Activated CD8-positive, alpha-beta memory T cell treated with anti-CD3 and anti-CD28 coated beads for 1 hour (primary cell): Measurements from ENCODE around the gene LIPN.

Experiments used
- DNase-seq, 2 donors: peaks; one replicate each; pipeline ENCODE4 v3.0.0-alpha.2; 2020; ENCODE audit warnings: low read depth in 1 of 2; ENCODE audit errors: extremely low read depth in 1 of 2

LIPN gene

DNA sequence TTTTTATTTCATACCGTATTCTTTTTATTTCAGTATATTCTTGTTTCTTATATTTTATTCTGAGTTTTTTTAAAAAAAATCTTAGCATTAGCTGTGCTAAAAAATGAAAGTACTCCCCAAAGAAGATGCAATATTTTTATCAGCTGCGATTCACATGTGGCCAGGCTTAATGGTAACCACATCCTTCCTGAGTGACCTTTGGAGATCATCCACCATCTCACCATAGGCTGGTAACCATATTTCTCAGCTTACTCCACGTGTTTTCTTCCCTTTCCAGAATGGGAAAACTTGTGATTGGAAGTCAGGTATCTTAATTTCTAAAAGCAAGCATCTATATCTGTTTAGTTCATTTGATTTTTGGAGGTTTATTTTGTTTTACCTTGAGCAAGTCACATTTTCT lies 23.9 kb downstream of the LIPN start:
- no peak for DNase-seq

GRCh38 chr10:88786032-88786770 lies 26.4 kb downstream of the LIPN start:
- DNase-seq: no peak

DNA sequence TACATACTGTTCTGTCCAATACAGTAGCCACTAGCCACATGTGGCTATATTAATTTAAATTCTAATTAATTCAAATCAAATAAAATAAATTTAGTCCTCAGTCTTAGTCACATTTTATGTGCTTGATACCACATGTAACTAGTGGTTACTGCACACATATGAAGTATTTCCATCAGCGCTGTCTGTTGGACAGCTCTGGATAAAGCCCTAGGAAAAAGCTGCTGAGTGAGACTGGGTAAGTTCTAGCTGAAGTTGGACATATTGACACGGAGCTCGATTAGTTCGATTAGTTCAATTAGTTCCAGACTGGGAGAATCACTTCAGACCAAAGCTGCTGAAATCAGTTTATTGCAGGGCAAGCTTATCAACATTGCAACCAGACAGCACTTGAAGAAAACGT lies 27.6 kb downstream of the LIPN start:
- DNase-seq: no peak

DNA sequence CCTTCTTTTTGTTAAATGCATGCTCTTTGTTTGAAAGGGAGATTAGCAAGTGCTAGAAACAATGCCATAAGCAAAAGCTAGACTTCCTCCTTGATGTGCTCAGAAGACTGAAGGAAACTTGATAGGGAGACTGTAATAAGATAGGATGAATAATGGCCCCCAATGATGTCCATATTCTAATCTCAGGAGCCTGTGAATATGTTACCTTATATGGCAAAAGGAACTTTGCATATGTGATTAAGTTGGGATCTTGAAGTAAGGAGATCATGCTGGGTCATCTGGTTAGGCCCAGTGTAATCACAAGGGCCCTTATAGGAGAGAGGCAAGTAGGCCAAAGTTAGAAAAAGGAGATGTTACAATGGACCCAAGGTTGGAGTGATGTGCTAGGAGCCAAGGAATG lies 29.1 kb downstream of the LIPN start:
- no peak for DNase-seq

DNA sequence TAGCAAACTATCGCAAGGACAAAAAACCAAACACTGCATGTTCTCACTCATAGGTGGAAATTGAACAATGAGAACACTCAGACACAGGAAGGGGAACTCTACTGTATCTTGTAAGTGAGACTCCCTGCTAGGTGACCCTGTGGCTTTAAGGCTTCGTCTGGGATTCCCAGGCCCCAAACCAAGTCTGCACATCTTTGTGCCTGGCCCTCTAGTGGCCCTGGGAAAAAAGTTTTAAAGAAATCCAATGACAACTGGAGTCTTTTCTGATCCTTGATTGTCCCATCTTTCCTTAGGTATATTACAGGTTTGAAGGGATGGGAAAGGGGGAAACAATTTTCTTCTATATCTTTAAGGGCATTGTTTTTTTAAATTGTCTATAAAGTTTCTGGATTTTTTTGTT lies 32.1 kb downstream of the LIPN start:
- no peak for DNase-seq

GRCh38 chr10:88792661-88793060 lies 32.8 kb downstream of the LIPN start:
- no peak for DNase-seq

DNA sequence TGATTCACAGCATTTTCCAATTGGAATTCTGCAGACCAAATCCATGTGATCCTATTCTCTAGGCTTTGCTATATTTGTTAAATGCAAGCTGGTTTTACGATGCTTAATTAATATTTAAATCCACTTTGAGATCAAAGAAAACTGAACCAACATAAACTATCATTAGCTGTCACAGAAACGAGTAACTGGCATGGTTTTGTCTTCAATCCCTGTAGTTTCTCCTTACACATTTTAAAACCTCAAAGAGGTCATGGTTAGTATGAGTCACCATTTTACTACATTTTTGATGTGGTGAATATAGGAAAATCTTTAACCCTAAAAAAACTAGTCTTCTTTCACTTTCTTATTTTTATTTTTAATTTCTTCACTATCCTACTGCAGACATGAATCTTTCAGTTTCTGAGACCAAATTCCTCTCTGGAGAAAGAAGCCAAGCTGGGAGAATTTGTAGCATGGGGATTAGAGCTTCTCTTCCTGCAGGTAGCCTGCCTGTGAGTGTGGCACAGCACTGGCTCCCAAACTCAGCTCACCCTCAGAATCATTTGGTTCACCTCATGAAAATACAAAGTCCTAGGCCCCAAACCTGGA lies 34.0 kb downstream of the LIPN start:
- no peak for DNase-seq

DNA sequence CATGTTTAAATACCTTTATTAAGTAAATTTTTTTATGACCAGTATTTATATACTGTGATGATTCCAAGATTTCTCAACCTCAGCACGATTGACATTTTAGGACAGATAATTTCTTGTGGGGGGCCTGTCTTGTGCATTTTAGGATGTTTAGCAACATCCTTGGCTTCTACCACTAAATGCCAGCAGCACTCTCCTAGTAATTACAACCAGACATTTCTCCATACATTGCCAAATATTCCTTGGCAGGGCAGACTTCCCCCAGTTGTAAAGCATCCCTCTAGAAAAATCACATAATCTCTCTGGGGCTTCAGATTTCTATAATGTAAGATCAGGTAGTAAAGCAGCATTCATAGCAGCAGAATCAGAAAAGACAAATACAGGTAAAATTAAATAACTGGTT lies 34.9 kb downstream of the LIPN start:
- no peak for DNase-seq

DNA sequence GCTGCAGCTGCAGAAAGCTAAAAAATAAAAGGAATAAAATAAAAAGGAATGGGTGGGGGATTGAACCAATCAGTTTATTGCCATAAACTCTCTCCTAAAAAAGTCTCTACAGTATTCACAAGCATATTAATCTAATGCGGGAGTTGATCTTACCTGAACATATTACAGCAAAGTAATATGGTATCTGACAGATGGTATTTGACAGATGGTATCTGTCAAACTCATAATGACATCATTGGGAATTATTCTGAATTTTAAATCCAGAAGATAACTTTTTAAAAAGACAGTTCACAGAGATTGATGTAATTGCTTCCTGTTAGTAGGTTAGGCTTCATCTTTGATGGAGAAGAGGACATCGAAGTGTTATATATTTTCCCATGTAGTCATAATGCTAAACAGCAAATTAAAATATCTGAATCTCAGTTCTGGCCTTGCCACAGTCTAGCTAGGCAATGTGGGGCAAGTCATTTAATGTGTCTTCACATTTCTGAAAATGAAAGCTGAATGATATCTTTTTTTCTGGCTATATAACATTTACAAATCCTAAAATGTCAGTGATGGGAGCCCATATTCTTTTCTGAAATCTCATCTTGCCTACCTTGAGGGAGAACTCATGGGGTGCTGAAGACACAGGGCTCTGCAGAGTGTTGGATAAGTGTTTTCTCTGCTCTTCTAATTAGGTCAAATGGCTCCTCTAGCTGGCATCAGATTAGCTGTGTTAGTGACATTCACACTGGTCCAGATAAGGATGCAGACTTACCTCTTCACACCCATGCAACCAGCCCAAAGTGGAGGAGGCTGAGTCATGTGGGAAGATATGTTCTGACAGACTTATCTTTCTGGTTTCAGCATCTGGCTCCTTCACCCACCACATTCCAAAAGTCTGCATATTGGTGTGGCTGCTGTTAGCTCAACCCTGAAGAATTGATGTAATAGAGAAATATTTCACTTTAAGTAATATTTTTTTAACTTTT lies 40.6 kb downstream of the LIPN start:
- DNase-seq: no peak

GRCh38 chr10:88802523-88803285 lies 42.9 kb downstream of the LIPN start, which contains the start of gene LIPM:
LIPM (plus strand) TSS chr10:88802730; CDS start chr10:88802897, 167 bp downstream.
- DNase-seq: no peak

- DNase-seq: no peak
These were observed 43.8 kb downstream of the LIPN start for GRCh38 chr10:88803641-88804040.

- DNase-seq: no peak
These were observed 44.4 kb downstream of the LIPN start for GRCh38 chr10:88804083-88804812.

DNA sequence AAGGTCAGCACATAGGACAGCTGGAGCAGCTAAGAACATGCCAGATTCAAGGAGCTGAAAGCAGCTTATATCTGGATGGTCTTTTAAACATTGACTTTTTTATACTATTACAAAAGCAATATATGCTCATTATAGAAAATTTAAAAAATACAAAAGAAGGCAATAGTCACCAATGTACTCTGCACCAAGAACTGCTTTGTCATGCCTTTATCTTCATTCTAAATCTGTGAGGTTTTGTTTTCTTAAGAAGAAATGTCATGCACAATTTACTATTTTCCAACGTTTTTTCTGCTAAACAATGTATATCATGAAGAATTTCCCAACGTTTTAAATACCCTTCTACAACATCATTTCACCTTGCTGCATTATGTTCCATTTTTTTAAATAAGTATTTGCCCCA lies 45.5 kb downstream of the LIPN start:
- DNase-seq: no peak

DNA sequence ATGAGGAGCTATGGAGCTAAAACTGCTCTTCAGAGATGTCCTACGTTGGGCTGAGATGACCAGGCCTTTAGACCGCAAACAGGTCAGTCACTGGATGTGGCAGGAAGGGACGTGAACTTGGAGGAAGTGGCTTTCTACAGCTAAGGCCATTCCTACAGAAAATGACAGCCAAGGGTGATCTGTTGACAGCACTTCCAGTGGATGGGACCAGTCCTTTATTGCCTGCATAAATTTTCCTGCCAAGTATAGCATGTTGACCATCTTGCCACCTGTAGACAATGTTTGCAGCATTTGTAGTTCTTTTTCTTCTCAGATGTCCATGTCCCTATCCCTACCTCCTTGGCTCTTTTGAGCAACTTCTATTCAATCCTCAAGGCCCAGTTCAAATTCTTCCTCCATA lies 46.1 kb downstream of the LIPN start:
- DNase-seq: no peak

- no peak for DNase-seq
These were observed 49.8 kb downstream of the LIPN start for GRCh38 chr10:88809621-88810020.

- DNase-seq: no peak
These were observed 50.6 kb downstream of the LIPN start for GRCh38 chr10:88810196-88810961.

GRCh38 chr10:88813200-88813599 lies 53.4 kb downstream of the LIPN start:
- no peak for DNase-seq

DNA sequence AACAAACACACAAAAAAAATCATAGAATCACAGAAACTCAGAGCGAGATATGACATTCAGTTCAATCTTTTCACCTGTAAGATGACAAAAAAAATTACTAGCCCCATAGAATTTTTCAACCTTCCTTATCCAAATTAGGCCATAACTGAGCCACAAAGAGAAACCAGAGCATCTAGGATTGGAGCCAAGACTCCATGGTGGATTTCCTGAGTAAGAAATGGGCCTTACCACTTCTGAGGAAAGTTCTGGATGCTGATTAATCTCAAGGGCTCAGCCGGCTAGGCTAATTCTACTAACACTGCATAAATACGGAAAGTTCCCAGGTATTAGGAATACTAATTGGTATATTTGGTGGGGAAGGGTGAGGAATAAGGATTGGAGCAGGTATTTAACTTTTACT lies 59.5 kb downstream of the LIPN start:
- no peak for DNase-seq

DNA sequence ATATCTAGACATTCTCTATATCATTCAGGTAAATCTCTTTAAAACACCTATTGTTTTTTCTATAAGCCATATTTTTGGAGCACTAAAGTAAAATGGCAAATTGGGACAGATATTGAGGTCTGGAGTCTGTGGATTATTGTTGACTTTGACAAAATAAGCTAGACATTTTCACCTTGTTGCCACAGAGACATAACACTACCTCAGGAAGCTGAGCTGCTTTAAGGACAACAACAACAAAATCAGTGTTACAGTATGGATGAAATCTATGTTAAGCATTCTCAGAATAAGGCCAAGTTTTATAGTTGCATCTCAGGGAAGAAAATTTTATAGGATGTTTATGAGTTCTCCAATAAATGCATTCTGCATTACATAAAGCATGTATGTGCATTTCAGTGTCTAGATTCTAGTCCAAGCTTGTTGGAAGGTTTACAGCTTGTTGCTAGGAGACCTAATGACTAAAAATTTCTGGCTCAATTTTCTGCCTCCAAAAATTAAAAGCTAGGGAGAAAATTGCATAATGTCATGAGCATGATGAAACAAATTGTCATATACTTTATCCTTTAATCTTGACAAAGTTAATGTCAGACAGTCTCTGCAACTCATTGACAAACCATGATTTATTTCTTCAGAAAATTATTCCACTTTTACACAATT lies 61.1 kb downstream of the LIPN start:
- no peak for DNase-seq
